Measurements from ENCODE around the gene INPP5D. TPM values are rescaled to one million over a fixed set of nuclear protein-coding genes. Genes with fewer than 3 reads are reported as not detected.

INPP5D gene
- total and polyA plus RNA-seq, 2 of the 13 experiments (the other 11 are each of a cell fraction or from before 2014, with no cell fraction given) = 16.7 to 18.0 TPM

DNA sequence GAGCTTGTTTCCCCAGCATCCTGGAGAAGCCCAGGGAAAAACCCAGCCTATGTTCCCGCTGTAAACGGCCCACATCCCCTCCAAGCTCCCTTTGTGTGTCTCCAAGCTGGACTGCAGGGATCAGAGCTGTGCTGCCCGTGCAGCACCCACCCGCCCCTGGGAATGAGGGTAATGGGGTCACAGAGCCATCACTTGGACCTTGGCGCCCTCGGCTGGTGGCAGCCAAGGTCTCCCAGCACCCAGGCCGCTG is 670 bp upstream of the INPP5D start (continued):
- no peak for TF ChIP-seq ZSCAN21 (CRISPR knock-in tag; IDR thresholded peaks at IDR 0.05; ENCODE audit: borderline replicate concordance)
- TF ChIP-seq, protein P1, sequence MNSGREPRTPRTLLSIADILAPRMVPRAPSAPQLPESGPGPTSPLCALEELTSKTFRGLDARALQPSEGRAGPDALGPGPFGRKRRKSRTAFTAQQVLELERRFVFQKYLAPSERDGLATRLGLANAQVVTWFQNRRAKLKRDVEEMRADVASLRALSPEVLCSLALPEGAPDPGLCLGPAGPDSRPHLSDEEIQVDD (CRISPR knock-in tag; IDR thresholded peaks at IDR 0.05; ENCODE audit: borderline replicate concordance) = no peak
- TF ChIP-seq ZC3H4 (CRISPR knock-in tag; IDR thresholded peaks at IDR 0.05; ENCODE audit: borderline replicate concordance) = no peak
- 0 out of 2 replicates have a peak, but pooled peaks have one; percentile 36 for TF ChIP-seq HDAC1 (CRISPR knock-in tag; IDR thresholded peaks at IDR 0.05)
- no peak for TF ChIP-seq ZNF484 (CRISPR knock-in tag; IDR thresholded peaks at IDR 0.05; ENCODE audit: borderline replicate concordance, low read depth)
- no peak for TF ChIP-seq IKZF4 (CRISPR knock-in tag; IDR thresholded peaks at IDR 0.05; ENCODE audit: borderline replicate concordance, low read depth, not compliant biosample characterization)
- TF ChIP-seq, protein P2, sequence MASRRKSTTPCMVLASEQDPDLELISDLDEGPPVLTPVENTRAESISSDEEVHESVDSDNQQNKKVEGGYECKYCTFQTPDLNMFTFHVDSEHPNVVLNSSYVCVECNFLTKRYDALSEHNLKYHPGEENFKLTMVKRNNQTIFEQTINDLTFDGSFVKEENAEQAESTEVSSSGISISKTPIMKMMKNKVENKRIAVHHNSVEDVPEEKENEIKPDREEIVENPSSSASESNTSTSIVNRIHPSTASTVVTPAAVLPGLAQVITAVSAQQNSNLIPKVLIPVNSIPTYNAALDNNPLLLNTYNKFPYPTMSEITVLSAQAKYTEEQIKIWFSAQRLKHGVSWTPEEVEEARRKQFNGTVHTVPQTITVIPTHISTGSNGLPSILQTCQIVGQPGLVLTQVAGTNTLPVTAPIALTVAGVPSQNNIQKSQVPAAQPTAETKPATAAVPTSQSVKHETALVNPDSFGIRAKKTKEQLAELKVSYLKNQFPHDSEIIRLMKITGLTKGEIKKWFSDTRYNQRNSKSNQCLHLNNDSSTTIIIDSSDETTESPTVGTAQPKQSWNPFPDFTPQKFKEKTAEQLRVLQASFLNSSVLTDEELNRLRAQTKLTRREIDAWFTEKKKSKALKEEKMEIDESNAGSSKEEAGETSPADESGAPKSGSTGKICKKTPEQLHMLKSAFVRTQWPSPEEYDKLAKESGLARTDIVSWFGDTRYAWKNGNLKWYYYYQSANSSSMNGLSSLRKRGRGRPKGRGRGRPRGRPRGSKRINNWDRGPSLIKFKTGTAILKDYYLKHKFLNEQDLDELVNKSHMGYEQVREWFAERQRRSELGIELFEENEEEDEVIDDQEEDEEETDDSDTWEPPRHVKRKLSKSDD (CRISPR knock-in tag; IDR thresholded peaks at IDR 0.05; ENCODE audit: low read depth) = no peak
- no peak for TF ChIP-seq ZNF20 (CRISPR knock-in tag; IDR thresholded peaks at IDR 0.05)
- TF ChIP-seq, protein P3, sequence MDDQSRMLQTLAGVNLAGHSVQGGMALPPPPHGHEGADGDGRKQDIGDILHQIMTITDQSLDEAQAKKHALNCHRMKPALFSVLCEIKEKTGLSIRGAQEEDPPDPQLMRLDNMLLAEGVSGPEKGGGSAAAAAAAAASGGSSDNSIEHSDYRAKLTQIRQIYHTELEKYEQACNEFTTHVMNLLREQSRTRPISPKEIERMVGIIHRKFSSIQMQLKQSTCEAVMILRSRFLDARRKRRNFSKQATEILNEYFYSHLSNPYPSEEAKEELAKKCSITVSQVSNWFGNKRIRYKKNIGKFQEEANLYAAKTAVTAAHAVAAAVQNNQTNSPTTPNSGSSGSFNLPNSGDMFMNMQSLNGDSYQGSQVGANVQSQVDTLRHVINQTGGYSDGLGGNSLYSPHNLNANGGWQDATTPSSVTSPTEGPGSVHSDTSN (CRISPR knock-in tag; IDR thresholded peaks at IDR 0.05; ENCODE audit: borderline replicate concordance) = no peak
- no peak for TF ChIP-seq ZNF589 (CRISPR knock-in tag; conservative IDR thresholded peaks at IDR 0.05)
- no peak for TF ChIP-seq MYNN (CRISPR knock-in tag; IDR thresholded peaks at IDR 0.05; ENCODE audit: low read depth)
- TF ChIP-seq TCF7 (IDR thresholded peaks at IDR 0.05; ENCODE audit: low read depth) = no peak
- TF ChIP-seq, protein P4, sequence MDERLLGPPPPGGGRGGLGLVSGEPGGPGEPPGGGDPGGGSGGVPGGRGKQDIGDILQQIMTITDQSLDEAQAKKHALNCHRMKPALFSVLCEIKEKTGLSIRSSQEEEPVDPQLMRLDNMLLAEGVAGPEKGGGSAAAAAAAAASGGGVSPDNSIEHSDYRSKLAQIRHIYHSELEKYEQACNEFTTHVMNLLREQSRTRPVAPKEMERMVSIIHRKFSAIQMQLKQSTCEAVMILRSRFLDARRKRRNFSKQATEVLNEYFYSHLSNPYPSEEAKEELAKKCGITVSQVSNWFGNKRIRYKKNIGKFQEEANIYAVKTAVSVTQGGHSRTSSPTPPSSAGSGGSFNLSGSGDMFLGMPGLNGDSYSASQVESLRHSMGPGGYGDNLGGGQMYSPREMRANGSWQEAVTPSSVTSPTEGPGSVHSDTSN (CRISPR knock-in tag; IDR thresholded peaks at IDR 0.05) = no peak
- TF ChIP-seq SMYD3 (CRISPR knock-in tag; IDR thresholded peaks at IDR 0.05) = no peak
- TF ChIP-seq, protein P5, sequence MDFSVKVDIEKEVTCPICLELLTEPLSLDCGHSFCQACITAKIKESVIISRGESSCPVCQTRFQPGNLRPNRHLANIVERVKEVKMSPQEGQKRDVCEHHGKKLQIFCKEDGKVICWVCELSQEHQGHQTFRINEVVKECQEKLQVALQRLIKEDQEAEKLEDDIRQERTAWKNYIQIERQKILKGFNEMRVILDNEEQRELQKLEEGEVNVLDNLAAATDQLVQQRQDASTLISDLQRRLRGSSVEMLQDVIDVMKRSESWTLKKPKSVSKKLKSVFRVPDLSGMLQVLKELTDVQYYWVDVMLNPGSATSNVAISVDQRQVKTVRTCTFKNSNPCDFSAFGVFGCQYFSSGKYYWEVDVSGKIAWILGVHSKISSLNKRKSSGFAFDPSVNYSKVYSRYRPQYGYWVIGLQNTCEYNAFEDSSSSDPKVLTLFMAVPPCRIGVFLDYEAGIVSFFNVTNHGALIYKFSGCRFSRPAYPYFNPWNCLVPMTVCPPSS (IDR thresholded peaks at IDR 0.05) = no peak
- TF ChIP-seq ZFYVE20 (CRISPR knock-in tag; IDR thresholded peaks at IDR 0.05; ENCODE audit: borderline replicate concordance, low read depth) = no peak
- TF ChIP-seq BRCA1 (CRISPR knock-in tag; IDR thresholded peaks at IDR 0.05) = no peak
- TF ChIP-seq, protein P6, sequence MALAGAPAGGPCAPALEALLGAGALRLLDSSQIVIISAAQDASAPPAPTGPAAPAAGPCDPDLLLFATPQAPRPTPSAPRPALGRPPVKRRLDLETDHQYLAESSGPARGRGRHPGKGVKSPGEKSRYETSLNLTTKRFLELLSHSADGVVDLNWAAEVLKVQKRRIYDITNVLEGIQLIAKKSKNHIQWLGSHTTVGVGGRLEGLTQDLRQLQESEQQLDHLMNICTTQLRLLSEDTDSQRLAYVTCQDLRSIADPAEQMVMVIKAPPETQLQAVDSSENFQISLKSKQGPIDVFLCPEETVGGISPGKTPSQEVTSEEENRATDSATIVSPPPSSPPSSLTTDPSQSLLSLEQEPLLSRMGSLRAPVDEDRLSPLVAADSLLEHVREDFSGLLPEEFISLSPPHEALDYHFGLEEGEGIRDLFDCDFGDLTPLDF (CRISPR knock-in tag; IDR thresholded peaks at IDR 0.05) = no peak
- TF ChIP-seq HNF4A (CRISPR knock-in tag; IDR thresholded peaks at IDR 0.05) = peak; percentile 51
- TF ChIP-seq RFXAP (CRISPR knock-in tag; IDR thresholded peaks at IDR 0.05; ENCODE audit: borderline replicate concordance) = no peak
- TF ChIP-seq ZNF256 (CRISPR knock-in tag; conservative IDR thresholded peaks at IDR 0.05) = no peak
- no peak for TF ChIP-seq HNRNPLL (IDR thresholded peaks at IDR 0.05; ENCODE audit: low read depth, low read length, poor library complexity, severe bottlenecking)
- TF ChIP-seq AGO1 (IDR thresholded peaks at IDR 0.05; ENCODE audit: low read depth, low read length, poor library complexity, severe bottlenecking) = no peak
- TF ChIP-seq ZNF556 (CRISPR knock-in tag; IDR thresholded peaks at IDR 0.05; ENCODE audit: borderline replicate concordance) = no peak
